Neural cell (in vitro differentiated cells): ENCODE measurements around the gene CCDC174.

Experiments used
- CTCF ChIP-seq: fragments of 450-650 bp; IDR thresholded peaks from 2 replicates; pipeline ENCODE4 v1.5.1; 2014; ENCODE audit warnings: antibody characterized with exemption, mild to moderate bottlenecking, moderate library complexity; ENCODE audit not compliant: poor library complexity, severe bottlenecking
- EP300 ChIP-seq: fragments of 450-650 bp; conservative IDR thresholded peaks from 2 replicates; pipeline ENCODE4 v1.6.1; 2014; ENCODE audit warnings: antibody characterized with exemption, mild to moderate bottlenecking, moderate library complexity; ENCODE audit not compliant: poor library complexity, severe bottlenecking
- SMC3 ChIP-seq: fragments of 450-650 bp; conservative IDR thresholded peaks from 2 replicates; pipeline ENCODE4 v1.6.1; 2014; ENCODE audit warnings: antibody characterized with exemption, mild to moderate bottlenecking, moderate library complexity; ENCODE audit not compliant: poor library complexity

GRCh38 chr3:14608298-14608697, 43.3 kb upstream of the CCDC174 start:
- no peak for TF ChIP-seq SMC3
- TF ChIP-seq EP300 = no peak
- no peak for TF ChIP-seq CTCF
